IMR-90 (cell line): ENCODE results near the gene PRKCSH. TPM values are rescaled to one million over a fixed set of nuclear protein-coding genes. Genes with fewer than 3 reads are reported as not detected.

Experiments
- ATAC-seq: fragments of 200-7000 bp; cut with Tn5 transposase; 2 replicates; pipeline ENCODE4 v1.9.1; 2020; ENCODE audit warnings: low read depth, mild to moderate bottlenecking, moderate library complexity
- BruUV-seq: library from RNA; stranded (reverse); fragments of 400-500 nt; replicated peaks from 2 replicates; lab custom pipeline; 2021; lab: Mats Ljungman, UMichigan
- CTCF ChIA-PET: fragments of 300-600 bp; formaldehyde crosslinking; extraction: SDS; loops from one replicate; lab custom pipeline; 2021; ENCODE audit warnings: antibody characterized with exemption; lab: Yijun Ruan, JAX
- POLR2A ChIA-PET: fragments of 300-600 bp; sonication (Branson Sonifier 250); formaldehyde crosslinking; loops from one replicate; lab custom pipeline; 2022; ENCODE audit warnings: antibody characterized with exemption; ENCODE audit not compliant: unreplicated experiment; lab: Charles Lee
- DNase-seq: peaks from one replicate; pipeline ENCODE4 v3.0.0; 2013
- H2AFZ ChIP-seq: replicated peaks from 2 replicates; pipeline ENCODE3; 2013; ENCODE audit warnings: low read length, mild to moderate bottlenecking; ENCODE audit not compliant: poor library complexity
- H2AK5ac ChIP-seq: 2 replicates; pipeline ENCODE4 v1.6.1; 2013; ENCODE audit warnings: low read depth, low read length, inconsistent platforms
- H2AK9ac ChIP-seq: replicated peaks from 2 replicates; pipeline ENCODE3; 2013; ENCODE audit warnings: mild to moderate bottlenecking, low read depth, low read length, moderate library complexity; ENCODE audit not compliant: poor library complexity
- H2BK120ac ChIP-seq: 2 replicates; pipeline ENCODE4 v1.6.1; 2013; ENCODE audit warnings: low read depth, low read length, inconsistent platforms
- H2BK15ac ChIP-seq: 3 replicates; pipeline ENCODE4 v1.6.1; 2013; ENCODE audit warnings: low read depth, low read length, inconsistent platforms
- H2BK20ac ChIP-seq: 2 replicates; pipeline ENCODE4 v1.6.1; 2013; ENCODE audit warnings: low read depth, mild to moderate bottlenecking, inconsistent platforms, low read length, moderate library complexity
- H2BK5ac ChIP-seq: 2 replicates; pipeline ENCODE4 v1.6.1; 2013; ENCODE audit warnings: mild to moderate bottlenecking, low read depth, low read length, inconsistent platforms; ENCODE audit not compliant: poor library complexity, severe bottlenecking
- H3K14ac ChIP-seq: replicated peaks from 2 replicates; pipeline ENCODE4 v1.6.1; 2013; ENCODE audit warnings: low read depth, low read length, inconsistent platforms
- H3K18ac ChIP-seq: 2 replicates; pipeline ENCODE4 v1.6.1; 2013; ENCODE audit warnings: low read depth, low read length, control low read depth
- H3K23ac ChIP-seq: 2 replicates; pipeline ENCODE4 v1.6.1; 2013; ENCODE audit warnings: low read depth, low read length, inconsistent platforms
- H3K27ac ChIP-seq: 2 replicates; pipeline ENCODE4 v1.5.1; 2013; ENCODE audit warnings: mild to moderate bottlenecking, control low read depth, low read length; ENCODE audit not compliant: insufficient read depth
- H3K27me3 ChIP-seq: 2 replicates; pipeline ENCODE4 v1.6.1; 2013; ENCODE audit warnings: low read length; ENCODE audit not compliant: control insufficient read depth, insufficient read depth
- H3K36me3 ChIP-seq: 2 replicates; pipeline ENCODE4 v1.6.1; 2013; ENCODE audit warnings: low read length, mixed read lengths; ENCODE audit not compliant: control insufficient read depth, insufficient read depth
- H3K4ac ChIP-seq: 2 replicates; pipeline ENCODE4 v1.6.1; 2013; ENCODE audit warnings: low read depth, low read length, inconsistent platforms
- H3K4me1 ChIP-seq: 2 replicates; pipeline ENCODE4 v1.6.1; 2013; ENCODE audit warnings: low read length, mixed read lengths; ENCODE audit not compliant: control insufficient read depth, insufficient read depth
- H3K4me2 ChIP-seq: 2 replicates; pipeline ENCODE4 v1.6.1; 2013; ENCODE audit warnings: low read depth, mild to moderate bottlenecking, control low read depth, low read length, moderate library complexity
- H3K4me3 ChIP-seq: 2 replicates; pipeline ENCODE4 v1.5.1; 2013; ENCODE audit warnings: low read depth, mild to moderate bottlenecking, control low read depth, low read length, moderate library complexity; ENCODE audit not compliant: insufficient read depth
- H3K56ac ChIP-seq: 2 replicates; pipeline ENCODE4 v1.6.1; 2013; ENCODE audit warnings: low read length, inconsistent platforms; ENCODE audit not compliant: insufficient read depth; ENCODE audit errors: extremely low read depth
- H3K79me1 ChIP-seq, 2 experiments: 2 replicates each; pipeline ENCODE4 v1.6.1; 2013; ENCODE audit warnings: low read length in 2 of 2, inconsistent platforms in 1 of 2, low read depth in 1 of 2
- H3K9ac ChIP-seq: 2 replicates; pipeline ENCODE4 v1.6.1; 2013; ENCODE audit warnings: low read depth, low read length, control low read depth
- H3K9me1 ChIP-seq: 2 replicates; pipeline ENCODE4 v1.6.1; 2013; ENCODE audit warnings: low read length, inconsistent platforms; ENCODE audit not compliant: insufficient read depth
- H3K9me3 ChIP-seq: 2 replicates; pipeline ENCODE4 v1.6.1; 2013; ENCODE audit warnings: low read length; ENCODE audit not compliant: control insufficient read depth, insufficient read depth
- H4K20me1 ChIP-seq: 2 replicates; pipeline ENCODE4 v1.6.1; 2013; ENCODE audit warnings: low read length, inconsistent platforms; ENCODE audit not compliant: insufficient read depth
- H4K5ac ChIP-seq: 2 replicates; pipeline ENCODE4 v1.6.1; 2013; ENCODE audit warnings: mild to moderate bottlenecking, low read depth, low read length, control low read depth
- H4K8ac ChIP-seq, 2 experiments: 2 replicates each; pipeline ENCODE4 v1.6.1; 2013; ENCODE audit warnings: low read depth in 2 of 2, low read length in 2 of 2, control low read depth in 1 of 2, inconsistent platforms in 1 of 2
- H4K91ac ChIP-seq: 2 replicates; pipeline ENCODE4 v1.6.1; 2013; ENCODE audit warnings: low read depth, low read length, inconsistent platforms; ENCODE audit not compliant: insufficient read depth
- BHLHE40 ChIP-seq: fragments of 150-350 bp; IDR thresholded peaks from 2 replicates; pipeline ENCODE4 v1.6.1; 2016; ENCODE audit warnings: mild to moderate bottlenecking, low read depth, low read length
- CEBPB ChIP-seq: IDR thresholded peaks from 2 replicates; pipeline ENCODE4 v1.6.1; 2012; ENCODE audit warnings: low read depth, low read length, improper control_type of control experiment
- CHD1 ChIP-seq: IDR thresholded peaks from 2 replicates; pipeline ENCODE4 v1.6.1; 2012; ENCODE audit warnings: low read depth, low read length, improper control_type of control experiment
- CTCF ChIP-seq: conservative IDR thresholded peaks from 2 replicates; pipeline ENCODE4 v1.5.1; 2012; ENCODE audit warnings: mild to moderate bottlenecking, low read depth, low read length, improper control_type of control experiment
- ELK1 ChIP-seq: fragments of 150-350 bp; IDR thresholded peaks from 2 replicates; pipeline ENCODE4 v1.6.1; 2016; ENCODE audit warnings: low read depth, mild to moderate bottlenecking, low read length, moderate library complexity, borderline replicate concordance
- FOS ChIP-seq: fragments of 150-350 bp; IDR thresholded peaks from 2 replicates; pipeline ENCODE4 v1.6.1; 2016; ENCODE audit warnings: low read depth, low read length
- MAFK ChIP-seq: IDR thresholded peaks from 2 replicates; pipeline ENCODE4 v1.6.1; 2012; ENCODE audit warnings: low read depth, low read length, improper control_type of control experiment
- MAZ ChIP-seq: IDR thresholded peaks from 2 replicates; pipeline ENCODE4 v1.6.1; 2012; ENCODE audit warnings: low read depth, mild to moderate bottlenecking, low read length, improper control_type of control experiment, moderate library complexity, borderline replicate concordance
- NFE2L2 ChIP-seq: fragments of 150-350 bp; IDR thresholded peaks from 2 replicates; pipeline ENCODE4 v1.6.1; 2016; ENCODE audit warnings: low read depth, mild to moderate bottlenecking, low read length
- POLR2A ChIP-seq: IDR thresholded peaks from 2 replicates; pipeline ENCODE4 v1.6.1; 2012; ENCODE audit warnings: mild to moderate bottlenecking, low read depth, low read length
- RAD21 ChIP-seq: IDR thresholded peaks from 2 replicates; pipeline ENCODE4 v1.6.1; 2012; ENCODE audit warnings: low read length, improper control_type of control experiment
- RFX5 ChIP-seq: IDR thresholded peaks from 2 replicates; pipeline ENCODE4 v1.8.0; 2012; ENCODE audit warnings: low read depth, mild to moderate bottlenecking, low read length, moderate library complexity
- SMC3 ChIP-seq: fragments of 150-350 bp; IDR thresholded peaks from 2 replicates; pipeline ENCODE4 v1.6.1; 2016; ENCODE audit warnings: low read depth, mild to moderate bottlenecking, antibody characterized with exemption, low read length, moderate library complexity
- WGBS, 2 experiments: methylation state at CpG; one replicate each; pipeline versions ENCODE4 v1.1.5 to v1.1.7; 2013; ENCODE audit warnings: missing lambda C conversion rate in 2 of 2; ENCODE audit not compliant: insufficient read length in 1 of 2; ENCODE audit errors: extremely low coverage in 2 of 2; 5-methylcytosine and 5-hydroxymethylcytosine counted together
- dilution Hi-C: fragments of 300-500 bp; cut with HindIII; formaldehyde crosslinking; loops from one replicate; pipeline ENCODE4 v1.14.3; 2018; ENCODE audit warnings: low sequenced_read_pairs; ENCODE audit not compliant: unreplicated experiment
- in situ Hi-C: fragments of 300-500 bp; cut with MboI; formaldehyde crosslinking; loops from 3 replicates; pipeline ENCODE4 v1.14.3; 2019; ENCODE audit warnings: low sequenced_read_pairs, inconsistent platforms, mixed read lengths
- intact Hi-C: fragments of 100-400 bp; cut with micrococcal nuclease; formaldehyde crosslinking; loops from 2 replicates; pipeline ENCODE4 v1.10.0; 2022
- polyA plus RNA-seq, 3 experiments: library from polyadenylated mRNA; depleted of rRNA; stranded (reverse); fragments of >200 nt; gene quantifications; 2 replicates each; pipeline ENCODE4 v1.2.3, GENCODE V29; 2012; ENCODE audit warnings: low replicate concordance in 1 of 3
- total RNA-seq: library from RNA; depleted of rRNA; stranded (reverse); fragments of >200 nt; gene quantifications from 2 replicates; pipeline ENCODE4 v1.2.3, GENCODE V29; 2012
- TF ChIP-seq, protein P1 (sequence below): fragments of 150-350 bp; IDR thresholded peaks from 2 replicates; pipeline ENCODE4 v1.6.1; 2017; ENCODE audit warnings: mild to moderate bottlenecking, antibody characterized with exemption, low read length, low read depth

Gene PRKCSH
- total and polyA plus RNA-seq, 2 of the 4 experiments (the other 2 are of a cell fraction): 36.0 to 252 TPM

GRCh38 chr19:11495481-11495880, 60.0 kb downstream of the PRKCSH start:
- H2AK5ac ChIP-seq: no peak overlapping the region
- peaks cover 7% of the 10 kb centered on the region; the same call in 1 of the 2 replicates for H3K9me1 ChIP-seq
- no peak overlapping the region for H4K5ac ChIP-seq
- CTCF ChIA-PET: no interaction called here
- no peak overlapping the region for H3K56ac ChIP-seq
- H4K91ac ChIP-seq: no peak overlapping the region
- H3K79me1 ChIP-seq: peaks cover 0 to 18% of the 10 kb centered on the region in 2 experiments; a peak in 2 of 4 replicates
- no peak overlapping the region for H3K4ac ChIP-seq
- H3K4me1 ChIP-seq: peaks cover 3% of the 10 kb centered on the region
- no peak overlapping the region for H3K4me3 ChIP-seq
- POLR2A ChIA-PET: no interaction called here
- no peak overlapping the region for H3K14ac ChIP-seq
- no peak overlapping the region for H2AK9ac ChIP-seq
- H4K20me1 ChIP-seq: no peaks in the 10 kb centered on the region; the same call in 1 of the 2 replicates
- no peak for DNase-seq
- no peaks in the 10 kb centered on the region for H3K9me3 ChIP-seq
- H2BK20ac ChIP-seq: no peak overlapping the region
- WGBS, 2 experiments: 99% methylated on average over 8 of the region's 10 CpGs; no CpG with 5 or more reads in 1 of the 2 experiments
- H3K18ac ChIP-seq: no peak overlapping the region
- no peak for ATAC-seq
- H2BK15ac ChIP-seq: no peak overlapping the region
- intact Hi-C loops (no loop called here), in situ Hi-C loops (no loop called here), dilution Hi-C loops (no loop called here)
- peaks cover 8% of the 10 kb centered on the region for H3K36me3 ChIP-seq
- H3K4me2 ChIP-seq: no peak overlapping the region
- H3K9ac ChIP-seq: no peak overlapping the region
- no peak overlapping the region for H3K23ac ChIP-seq
- no peaks in the 10 kb centered on the region for H3K27me3 ChIP-seq
- H4K8ac ChIP-seq: no peak overlapping the region
- no peak overlapping the region for H2BK5ac ChIP-seq
- no peak for TF ChIP-seq NFE2L2
- no peak for TF ChIP-seq CHD1
- no peak for TF ChIP-seq CTCF
- TF ChIP-seq, protein P1, sequence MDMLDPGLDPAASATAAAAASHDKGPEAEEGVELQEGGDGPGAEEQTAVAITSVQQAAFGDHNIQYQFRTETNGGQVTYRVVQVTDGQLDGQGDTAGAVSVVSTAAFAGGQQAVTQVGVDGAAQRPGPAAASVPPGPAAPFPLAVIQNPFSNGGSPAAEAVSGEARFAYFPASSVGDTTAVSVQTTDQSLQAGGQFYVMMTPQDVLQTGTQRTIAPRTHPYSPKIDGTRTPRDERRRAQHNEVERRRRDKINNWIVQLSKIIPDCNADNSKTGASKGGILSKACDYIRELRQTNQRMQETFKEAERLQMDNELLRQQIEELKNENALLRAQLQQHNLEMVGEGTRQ: no peak
- no peak for TF ChIP-seq RAD21
- TF ChIP-seq ELK1: no peak
- no peak for TF ChIP-seq MAFK
- no peak for TF ChIP-seq CEBPB
- TF ChIP-seq RFX5: no peak
- no peak for TF ChIP-seq POLR2A
- TF ChIP-seq SMC3: no peak
- no peak for TF ChIP-seq BHLHE40
- no peak for TF ChIP-seq MAZ
- no peak for TF ChIP-seq FOS
- H2BK120ac ChIP-seq: no peak overlapping the region
- no TSS peak for BruUV-seq
- H3K27ac ChIP-seq: no peak overlapping the region
- H2AFZ ChIP-seq: no peak overlapping the region
